CD14-positive monocyte (primary cell): ENCODE results near the gene MAP7. TPM values are rescaled to one million over a fixed set of nuclear protein-coding genes. Genes with fewer than 3 reads are reported as not detected.

Experiments
- DNase-seq, 3 donors: peaks; one replicate each; pipeline ENCODE4 v3.0.0-alpha.2; 2011 to 2022
- H2AFZ ChIP-seq: 2 replicates; pipeline ENCODE4 v1.6.0; 2012; ENCODE audit warnings: mild to moderate bottlenecking, low read depth, low read length, inconsistent platforms; ENCODE audit not compliant: insufficient read depth, poor library complexity, severe bottlenecking
- H3K27ac ChIP-seq, 2 donors: 1 replicate in 1 of 2; 2 replicates in 1 of 2; pipeline ENCODE4 v1.5.1; 2012 to 2013; ENCODE audit warnings: low read length in 2 of 2, control low read depth in 1 of 2, inconsistent platforms in 1 of 2, low read depth in 1 of 2, mild to moderate bottlenecking in 1 of 2
- H3K27me3 ChIP-seq, 2 donors: one replicate each; pipeline versions ENCODE4 v1.6.0 to v1.6.1; 2011 to 2013; ENCODE audit warnings: low read length in 2 of 2; ENCODE audit not compliant: control insufficient read depth in 2 of 2, insufficient read depth in 2 of 2
- H3K36me3 ChIP-seq, 2 donors: replicated peaks in 1 of 2; 1 replicate in 1 of 2; 2 replicates in 1 of 2; pipeline versions ENCODE4 v1.5.1 to v1.6.1; 2012 to 2013; ENCODE audit warnings: low read length in 2 of 2, control low read depth in 1 of 2, inconsistent platforms in 1 of 2, mild to moderate bottlenecking in 1 of 2; ENCODE audit not compliant: insufficient read depth in 2 of 2, control insufficient read depth in 1 of 2
- H3K4me1 ChIP-seq, 2 donors: 1 replicate in 1 of 2; 2 replicates in 1 of 2; pipeline versions ENCODE4 v1.5.1 to v1.6.1; 2012 to 2013; ENCODE audit warnings: low read length in 2 of 2, control low read depth in 1 of 2, inconsistent platforms in 1 of 2, mild to moderate bottlenecking in 1 of 2, moderate library complexity in 1 of 2; ENCODE audit not compliant: insufficient read depth in 2 of 2, control insufficient read depth in 1 of 2
- H3K4me2 ChIP-seq: replicated peaks from 2 replicates; pipeline ENCODE3; 2012; ENCODE audit warnings: low read length, moderate library complexity, mild to moderate bottlenecking; ENCODE audit not compliant: poor library complexity, severe bottlenecking; ENCODE audit errors: extremely low read depth
- H3K4me3 ChIP-seq, 3 experiments: fragments of 200-600 bp in 1 of 3; sonication (generic) in 1 of 3; replicated peaks in 1 of 3; 1 replicate in 2 of 3; 2 replicates in 1 of 3; pipeline ENCODE4 v1.5.1; 2011 to 2013; ENCODE audit warnings: low read length in 3 of 3, mild to moderate bottlenecking in 3 of 3, control low read depth in 2 of 3, low read depth in 2 of 3, inconsistent platforms in 1 of 3, moderate library complexity in 1 of 3
- H3K79me2 ChIP-seq: 2 replicates; pipeline ENCODE4 v1.6.0; 2012; ENCODE audit warnings: mild to moderate bottlenecking, control low read depth, inconsistent platforms, low read length, moderate library complexity; ENCODE audit not compliant: insufficient read depth
- H3K9ac ChIP-seq: 2 replicates; pipeline ENCODE4 v1.6.0; 2017; ENCODE audit warnings: low read length, mild to moderate bottlenecking; ENCODE audit not compliant: insufficient read depth, poor library complexity, severe bottlenecking
- H3K9me3 ChIP-seq, 2 donors: replicated peaks in 1 of 2; 1 replicate in 1 of 2; 2 replicates in 1 of 2; pipeline versions ENCODE4 v1.5.1 to v1.6.1; 2012 to 2013; ENCODE audit warnings: low read length in 2 of 2, control low read depth in 1 of 2; ENCODE audit not compliant: control insufficient read depth in 1 of 2, insufficient read depth in 1 of 2
- H4K20me1 ChIP-seq: 2 replicates; pipeline ENCODE4 v1.6.0; 2012; ENCODE audit warnings: mild to moderate bottlenecking, low read length, control low read depth, moderate library complexity; ENCODE audit not compliant: insufficient read depth
- H3K27ac Mint-ChIP-seq, 7 donors: one replicate each; pipeline ENCODE4 v1.8.0; 2020; ENCODE audit warnings: mild to moderate bottlenecking in 7 of 7, mixed read lengths in 7 of 7, moderate library complexity in 6 of 7, inconsistent platforms in 2 of 7
- H3K27me3 Mint-ChIP-seq, 3 donors: one replicate each; pipeline ENCODE4 v1.8.0; 2021 to 2022; ENCODE audit warnings: low read depth in 3 of 3, mild to moderate bottlenecking in 3 of 3, mixed read lengths in 3 of 3, moderate library complexity in 3 of 3, inconsistent platforms in 1 of 3
- H3K36me3 Mint-ChIP-seq, 2 donors: one replicate each; pipeline ENCODE4 v1.8.0; 2020; ENCODE audit warnings: mixed read lengths in 2 of 2, inconsistent platforms in 1 of 2, mild to moderate bottlenecking in 1 of 2
- H3K4me1 Mint-ChIP-seq: one replicate; pipeline ENCODE4 v1.8.0; 2020; ENCODE audit warnings: mild to moderate bottlenecking, mixed read lengths
- H3K4me3 Mint-ChIP-seq, 2 donors: one replicate each; pipeline ENCODE4 v1.8.0; 2020; ENCODE audit warnings: mild to moderate bottlenecking in 2 of 2, mixed read lengths in 2 of 2, moderate library complexity in 1 of 2
- H3K9me3 Mint-ChIP-seq, 7 donors: one replicate each; pipeline ENCODE4 v1.8.0; 2020 to 2022; ENCODE audit warnings: mixed read lengths in 7 of 7, mild to moderate bottlenecking in 6 of 7, moderate library complexity in 6 of 7, inconsistent platforms in 2 of 7
- WGBS: methylation state at CpG from one replicate; pipeline ENCODE4 v1.1.5; 2013; ENCODE audit warnings: missing lambda C conversion rate; ENCODE audit not compliant: insufficient coverage; 5-methylcytosine and 5-hydroxymethylcytosine counted together
- intact Hi-C, 2 donors: fragments of 100-400 bp; cut with micrococcal nuclease; formaldehyde crosslinking; loops; one replicate each; pipeline versions ENCODE4 v1.15.0 to v1.15.1; 2023
- polyA plus RNA-seq, 3 donors: library from polyadenylated mRNA; depleted of rRNA in 1 of 3; unstranded in 2 of 3; stranded (reverse) in 1 of 3; fragments of 300-500 nt in 2 of 3; fragments of >200 nt in 1 of 3; fragmentation: Illumina TruSeq in 2 of 3; gene quantifications; 1 replicate in 2 of 3; 2 replicates in 1 of 3; pipeline ENCODE4 v1.2.3, GENCODE V29; 2012 to 2021
- TF ChIP-seq, protein P1 (sequence below): fragments of 200-600 bp; IDR thresholded peaks from one replicate; pipeline ENCODE4 v1.8.0; 2022; ENCODE audit warnings: antibody characterized with exemption, mild to moderate bottlenecking

Gene MAP7
- polyA plus RNA-seq, 3 donors, result 0.67 to 1.6 (median 1.2) TPM

DNA sequence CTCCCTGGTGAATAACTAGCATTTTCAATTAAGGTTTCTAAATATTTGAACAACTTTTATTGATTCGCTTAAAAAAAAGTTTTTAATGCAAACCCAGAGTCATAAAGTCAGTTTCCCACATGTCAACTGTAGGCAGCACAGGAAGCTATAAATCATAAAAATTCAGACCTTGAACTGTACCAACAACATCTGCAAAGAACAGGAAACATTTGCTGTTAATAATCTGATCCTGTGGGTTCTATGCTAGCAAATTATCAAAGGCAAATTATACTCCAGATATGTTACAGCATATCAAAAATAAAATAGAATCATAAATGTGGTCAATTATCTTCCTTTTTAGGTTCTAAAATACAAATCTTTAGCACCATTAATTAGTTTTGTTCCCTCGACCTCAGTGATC is 16.6 kb upstream of the MAP7 start:
- peaks cover 13% of the 10 kb centered on the region for H3K4me1 Mint-ChIP-seq
- Histone ChIP-seq H3K9ac (no peak overlapping the region), H3K36me3 (peaks cover 43 to 100% of the 10 kb centered on the region in 2 donors), H3K79me2 (no peaks in the 10 kb centered on the region), H3K27ac (no peak overlapping the region), H3K4me1 (peaks cover 6 to 9% of the 10 kb centered on the region in 2 donors), H4K20me1 (peaks cover 6% of the 10 kb centered on the region), H3K4me3 (no peak overlapping the region), H2AFZ (no peak overlapping the region), H3K27me3 (no peaks in the 10 kb centered on the region), H3K4me2 (no peak overlapping the region), H3K9me3 (peaks cover 3 to 6% of the 10 kb centered on the region in 2 donors)
- intact Hi-C loops, result no loop called here
- 0% methylated on average over 1 of the region's 2 CpGs for WGBS
- peaks cover 0 to 3% (median 0%) of the 10 kb centered on the region in 3 donors for H3K27me3 Mint-ChIP-seq
- H3K36me3 Mint-ChIP-seq, result peaks cover 80 to 87% of the 10 kb centered on the region in 2 donors
- DNase-seq, result no peak
- H3K9me3 Mint-ChIP-seq, result peaks cover 0 to 10% (median 2%) of the 10 kb centered on the region in 7 donors
- no peak overlapping the region for H3K27ac Mint-ChIP-seq
- TF ChIP-seq, protein P1, sequence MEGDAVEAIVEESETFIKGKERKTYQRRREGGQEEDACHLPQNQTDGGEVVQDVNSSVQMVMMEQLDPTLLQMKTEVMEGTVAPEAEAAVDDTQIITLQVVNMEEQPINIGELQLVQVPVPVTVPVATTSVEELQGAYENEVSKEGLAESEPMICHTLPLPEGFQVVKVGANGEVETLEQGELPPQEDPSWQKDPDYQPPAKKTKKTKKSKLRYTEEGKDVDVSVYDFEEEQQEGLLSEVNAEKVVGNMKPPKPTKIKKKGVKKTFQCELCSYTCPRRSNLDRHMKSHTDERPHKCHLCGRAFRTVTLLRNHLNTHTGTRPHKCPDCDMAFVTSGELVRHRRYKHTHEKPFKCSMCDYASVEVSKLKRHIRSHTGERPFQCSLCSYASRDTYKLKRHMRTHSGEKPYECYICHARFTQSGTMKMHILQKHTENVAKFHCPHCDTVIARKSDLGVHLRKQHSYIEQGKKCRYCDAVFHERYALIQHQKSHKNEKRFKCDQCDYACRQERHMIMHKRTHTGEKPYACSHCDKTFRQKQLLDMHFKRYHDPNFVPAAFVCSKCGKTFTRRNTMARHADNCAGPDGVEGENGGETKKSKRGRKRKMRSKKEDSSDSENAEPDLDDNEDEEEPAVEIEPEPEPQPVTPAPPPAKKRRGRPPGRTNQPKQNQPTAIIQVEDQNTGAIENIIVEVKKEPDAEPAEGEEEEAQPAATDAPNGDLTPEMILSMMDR, result no peak
- no peak overlapping the region for H3K4me3 Mint-ChIP-seq

DNA sequence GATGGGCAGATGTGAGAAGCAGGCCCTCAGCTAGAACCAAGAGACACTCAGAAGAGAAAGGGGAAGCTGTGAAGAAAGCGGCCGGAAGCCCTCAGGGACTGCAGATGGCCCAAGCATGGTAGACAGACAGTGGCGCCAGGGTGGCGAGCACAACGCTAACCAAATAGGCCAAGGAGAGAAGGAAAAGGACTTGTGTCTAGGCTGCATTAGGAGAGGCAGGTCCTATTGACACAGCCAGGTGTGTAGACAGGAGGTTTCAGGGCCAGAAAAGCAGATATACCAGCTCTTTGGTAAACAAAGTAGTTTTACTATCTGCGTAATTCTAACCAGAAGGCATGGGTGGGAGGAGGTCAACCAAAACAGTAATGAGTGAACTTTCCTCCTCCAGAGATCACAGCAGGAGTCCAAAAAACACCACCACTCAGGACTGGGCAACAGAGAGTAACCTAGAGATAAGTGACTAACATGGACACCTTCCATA is 15.8 kb upstream of the MAP7 start:
- Histone ChIP-seq H3K27me3 (no peaks in the 10 kb centered on the region), H3K9ac (no peak overlapping the region), H3K4me1 (peaks cover 6 to 9% of the 10 kb centered on the region in 2 donors), H4K20me1 (peaks cover 6% of the 10 kb centered on the region), H3K4me2 (no peak overlapping the region), H2AFZ (no peak overlapping the region), H3K36me3 (peaks cover 46 to 100% of the 10 kb centered on the region in 2 donors), H3K4me3 (no peak overlapping the region), H3K9me3 (peaks cover 0 to under 1% of the 10 kb centered on the region in 2 donors), H3K27ac (peak overlapping the region in 1 of 2 donors; percentile 0), H3K79me2 (no peaks in the 10 kb centered on the region)
- Mint-ChIP-seq H3K27ac (peak overlapping the region in 4 of 7 donors; percentile 26 to 76 (median 58)), H3K4me3 (no peak overlapping the region), H3K27me3 (peaks cover 0 to 3% (median 0%) of the 10 kb centered on the region in 3 donors), H3K4me1 (peaks cover 13% of the 10 kb centered on the region), H3K36me3 (peaks cover 80 to 86% of the 10 kb centered on the region in 2 donors), H3K9me3 (peaks cover 0 to 5% (median 0%) of the 10 kb centered on the region in 7 donors)
- intact Hi-C loops, result no loop called here
- WGBS, result 7% methylated on average over 5 of the region's 6 CpGs
- TF ChIP-seq, protein P1, result no peak
- peak; percentile 23 to 30 (median 25) for DNase-seq
